Mesenchymal stem cell (in vitro differentiated cells and primary cell): ENCODE results near the gene ITGA2.

Source experiments
- DNase-seq: peaks from one replicate; pipeline ENCODE4 v3.0.0-alpha.2; 2013
- H2AFZ ChIP-seq: one replicate; pipeline ENCODE4 v1.6.1; 2013; ENCODE audit warnings: low read depth, mild to moderate bottlenecking, control low read depth, inconsistent platforms, low read length, moderate library complexity
- H2AK5ac ChIP-seq: 2 replicates; pipeline ENCODE4 v1.6.1; 2013; ENCODE audit warnings: low read length, moderate library complexity, mild to moderate bottlenecking, inconsistent platforms; ENCODE audit not compliant: severe bottlenecking
- H2BK120ac ChIP-seq: one replicate; pipeline ENCODE4 v1.6.1; 2013; ENCODE audit warnings: low read depth, mild to moderate bottlenecking, inconsistent platforms, low read length, moderate library complexity
- H2BK12ac ChIP-seq, 2 experiments: one replicate each; pipeline ENCODE4 v1.6.1; 2013; ENCODE audit warnings: inconsistent platforms in 2 of 2, low read length in 2 of 2, mild to moderate bottlenecking in 2 of 2, moderate library complexity in 2 of 2, control low read depth in 1 of 2
- H2BK15ac ChIP-seq: one replicate; pipeline ENCODE4 v1.6.1; 2013; ENCODE audit warnings: mild to moderate bottlenecking, low read depth, inconsistent platforms; ENCODE audit not compliant: poor library complexity, severe bottlenecking
- H2BK5ac ChIP-seq: 2 replicates; pipeline ENCODE4 v1.6.1; 2013; ENCODE audit warnings: low read depth, mild to moderate bottlenecking, low read length, control low read depth, inconsistent platforms; ENCODE audit not compliant: poor library complexity, severe bottlenecking
- H3K14ac ChIP-seq, 2 experiments: one replicate each; pipeline ENCODE4 v1.6.1; 2013; ENCODE audit warnings: inconsistent platforms in 2 of 2, low read length in 2 of 2, control low read depth in 1 of 2, mild to moderate bottlenecking in 1 of 2, moderate library complexity in 1 of 2
- H3K18ac ChIP-seq, 2 experiments: one replicate each; pipeline ENCODE4 v1.6.1; 2013; ENCODE audit warnings: inconsistent platforms in 2 of 2, low read length in 2 of 2, control low read depth in 1 of 2, low read depth in 1 of 2, mild to moderate bottlenecking in 1 of 2
- H3K23ac ChIP-seq, 2 experiments: one replicate each; pipeline ENCODE4 v1.6.1; 2013; ENCODE audit warnings: inconsistent platforms in 2 of 2, low read length in 2 of 2, mild to moderate bottlenecking in 2 of 2, moderate library complexity in 2 of 2, control low read depth in 1 of 2
- H3K27ac ChIP-seq: 2 replicates; pipeline ENCODE4 v1.5.1; 2013; ENCODE audit warnings: mild to moderate bottlenecking, moderate library complexity, low read length, control low read depth, inconsistent platforms; ENCODE audit not compliant: poor library complexity, severe bottlenecking
- H3K27me3 ChIP-seq, 2 experiments: 2 replicates each; pipeline versions ENCODE4 v1.6.1 to v1.7.0; 2013; ENCODE audit warnings: low read length in 2 of 2, mild to moderate bottlenecking in 2 of 2, moderate library complexity in 2 of 2, control low read depth in 1 of 2, inconsistent platforms in 1 of 2; ENCODE audit not compliant: control insufficient read depth in 1 of 2, insufficient read depth in 1 of 2
- H3K36me3 ChIP-seq, 2 experiments: 2 replicates each; pipeline versions ENCODE4 v1.6.1 to v1.7.0; 2013; ENCODE audit warnings: low read length in 2 of 2, control low read depth in 1 of 2, inconsistent platforms in 1 of 2, low read depth in 1 of 2, mild to moderate bottlenecking in 1 of 2; ENCODE audit not compliant: insufficient read depth in 2 of 2, control insufficient read depth in 1 of 2
- H3K4ac ChIP-seq, 2 experiments: one replicate each; pipeline ENCODE4 v1.6.1; 2013; ENCODE audit warnings: inconsistent platforms in 2 of 2, low read length in 2 of 2, mild to moderate bottlenecking in 2 of 2, moderate library complexity in 2 of 2, control low read depth in 1 of 2, low read depth in 1 of 2
- H3K4me1 ChIP-seq: 2 replicates; pipeline ENCODE4 v1.6.1; 2013; ENCODE audit warnings: low read depth, low read length, control low read depth; ENCODE audit not compliant: control insufficient read depth, insufficient read depth
- H3K4me2 ChIP-seq: 2 replicates; pipeline ENCODE4 v1.6.1; 2013; ENCODE audit warnings: low read length, mild to moderate bottlenecking, inconsistent platforms; ENCODE audit not compliant: poor library complexity, severe bottlenecking
- H3K4me3 ChIP-seq, 2 experiments: 2 replicates each; pipeline versions ENCODE4 v1.5.1 to v1.7.0; 2013; ENCODE audit warnings: low read length in 2 of 2, mild to moderate bottlenecking in 2 of 2, control low read depth in 1 of 2, low read depth in 1 of 2; ENCODE audit not compliant: insufficient read depth in 1 of 2
- H3K79me1 ChIP-seq: replicated peaks from 2 replicates; pipeline ENCODE4 v1.6.1; 2013; ENCODE audit warnings: mild to moderate bottlenecking, control low read depth, low read length, inconsistent platforms; ENCODE audit not compliant: poor library complexity, severe bottlenecking
- H3K9ac ChIP-seq: 2 replicates; pipeline ENCODE4 v1.7.0; 2013; ENCODE audit warnings: mild to moderate bottlenecking, low read length, moderate library complexity
- H3K9me3 ChIP-seq: 2 replicates; pipeline ENCODE4 v1.7.0; 2013; ENCODE audit warnings: mild to moderate bottlenecking, low read length; ENCODE audit not compliant: control insufficient read depth
- H4K8ac ChIP-seq: one replicate; pipeline ENCODE4 v1.6.1; 2013; ENCODE audit warnings: inconsistent platforms, mild to moderate bottlenecking, low read length, moderate library complexity
- H4K91ac ChIP-seq: one replicate; pipeline ENCODE4 v1.6.1; 2013; ENCODE audit warnings: mild to moderate bottlenecking, low read length, inconsistent platforms
- WGBS: methylation state at CpG from one replicate; pipeline ENCODE4 v1.1.7; 2013; ENCODE audit warnings: mixed read lengths; 5-methylcytosine and 5-hydroxymethylcytosine counted together

Gene ITGA2

DNA sequence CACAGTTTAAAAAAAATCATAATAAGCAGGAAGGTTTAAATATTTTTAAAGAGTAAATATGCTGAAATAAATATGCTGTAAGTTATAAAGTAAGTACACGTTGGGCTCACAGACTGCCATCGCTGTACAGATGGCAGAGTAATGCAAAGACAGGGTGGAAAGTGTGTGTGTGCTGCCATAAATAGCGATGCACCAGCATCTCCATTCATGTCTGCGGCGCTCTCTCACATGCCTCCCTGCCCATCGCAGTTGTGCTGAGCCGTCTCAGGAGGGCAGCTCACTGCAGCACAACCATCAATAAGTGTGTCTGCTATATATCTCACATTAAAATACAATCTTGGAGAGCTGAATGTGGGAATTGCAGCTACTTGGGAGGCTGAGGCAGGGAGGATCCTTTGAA, 106.1 kb downstream of the ITGA2 start:
- H3K4ac ChIP-seq = no peak overlapping the region
- H3K18ac ChIP-seq = no peak overlapping the region
- H2AFZ ChIP-seq = no peak overlapping the region
- H3K79me1 ChIP-seq = peaks cover 5% of the 10 kb centered on the region
- no peak overlapping the region for H3K9ac ChIP-seq
- peak overlapping the region in 1 of 2 experiments; percentile 9 for H3K14ac ChIP-seq
- H4K8ac ChIP-seq = peak overlapping the region; percentile 45
- H2BK12ac ChIP-seq = no peak overlapping the region
- no peak overlapping the region for H2BK5ac ChIP-seq
- no peak overlapping the region for H3K4me2 ChIP-seq
- no peak overlapping the region for H2AK5ac ChIP-seq
- no peaks in the 10 kb centered on the region for H3K9me3 ChIP-seq
- H4K91ac ChIP-seq = peak overlapping the region; percentile 70
- WGBS = 88% methylated on average over 3 of the region's 7 CpGs
- no peak for DNase-seq
- no peak overlapping the region for H2BK15ac ChIP-seq
- H3K27me3 ChIP-seq = no peaks in the 10 kb centered on the region
- peaks cover 7% of the 10 kb centered on the region for H3K4me1 ChIP-seq
- H3K36me3 ChIP-seq = peaks cover 7 to 64% of the 10 kb centered on the region in 2 experiments
- no peak overlapping the region for H3K4me3 ChIP-seq
- no peak overlapping the region for H3K23ac ChIP-seq
- no peak overlapping the region for H3K27ac ChIP-seq
- no peak overlapping the region for H2BK120ac ChIP-seq

DNA sequence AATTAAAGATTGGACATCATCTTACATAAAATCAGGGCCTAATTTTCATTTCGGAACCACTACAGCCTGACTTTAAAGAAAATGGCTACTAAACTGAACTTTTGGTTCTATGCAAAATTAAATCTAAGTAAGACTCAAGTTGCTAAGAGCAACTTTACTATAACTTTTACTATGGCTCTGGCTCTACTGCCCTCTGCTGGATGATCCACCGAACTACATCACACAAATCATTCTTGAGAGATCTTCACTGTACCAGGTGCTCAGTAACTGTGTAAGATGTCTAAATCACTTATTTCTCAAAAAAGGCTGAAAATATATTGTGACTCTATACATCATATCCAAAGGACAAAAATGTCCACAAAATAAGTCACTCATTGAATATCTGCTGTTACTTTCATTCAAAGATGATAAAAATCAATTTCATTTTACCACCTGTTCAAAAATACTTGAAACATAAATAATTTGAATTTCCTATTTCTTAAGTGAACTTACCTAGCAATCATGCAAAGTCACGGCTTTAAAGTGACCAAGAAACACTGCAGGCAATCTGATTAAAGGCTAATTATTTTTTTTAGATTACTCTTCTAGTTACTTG, 106.9 kb downstream of the ITGA2 start:
- Histone ChIP-seq H3K9ac (no peak overlapping the region), H2BK5ac (no peak overlapping the region), H3K18ac (no peak overlapping the region), H3K4ac (no peak overlapping the region), H3K4me2 (no peak overlapping the region), H3K4me1 (peaks cover 6% of the 10 kb centered on the region), H3K23ac (no peak overlapping the region), H2BK15ac (no peak overlapping the region), H3K4me3 (no peak overlapping the region), H4K91ac (no peak overlapping the region), H3K14ac (no peak overlapping the region), H2AK5ac (no peak overlapping the region), H3K79me1 (peaks cover 5% of the 10 kb centered on the region), H2BK12ac (no peak overlapping the region), H3K27me3 (no peaks in the 10 kb centered on the region), H3K27ac (no peak overlapping the region), H2BK120ac (no peak overlapping the region), H3K9me3 (no peaks in the 10 kb centered on the region), H4K8ac (no peak overlapping the region), H3K36me3 (peaks cover 7 to 70% of the 10 kb centered on the region in 2 experiments), H2AFZ (no peak overlapping the region)
- DNase-seq = peak; percentile 70
- 43% methylated on average over 1 of the region's 3 CpGs for WGBS

DNA sequence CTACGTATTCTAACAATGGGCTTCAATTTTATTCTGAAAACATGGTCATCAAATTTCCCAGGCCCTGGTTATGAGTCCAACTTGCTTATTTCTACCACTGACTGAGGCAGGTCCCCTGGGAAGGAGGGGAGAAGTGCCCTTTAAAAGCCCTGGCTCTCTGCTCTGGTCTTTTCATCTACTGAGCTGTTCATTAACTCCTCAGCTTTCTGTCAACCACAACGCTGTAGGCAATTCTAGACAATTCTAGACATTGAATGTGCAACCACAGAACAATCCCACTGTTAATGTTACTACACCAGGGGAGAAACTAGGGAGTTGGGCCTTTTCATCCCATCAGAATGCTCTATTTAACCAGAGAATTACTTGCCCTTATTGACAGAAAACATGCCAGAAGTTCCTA, 110.4 kb downstream of the ITGA2 start:
- H3K27me3 ChIP-seq = no peaks in the 10 kb centered on the region
- H3K4me3 ChIP-seq = no peak overlapping the region
- H3K4ac ChIP-seq = no peak overlapping the region
- DNase-seq = no peak
- peaks cover 11% of the 10 kb centered on the region for H3K79me1 ChIP-seq
- no peak overlapping the region for H3K9ac ChIP-seq
- no peak overlapping the region for H3K4me2 ChIP-seq
- no peak overlapping the region for H2BK5ac ChIP-seq
- peaks cover 7 to 81% of the 10 kb centered on the region in 2 experiments for H3K36me3 ChIP-seq
- no peak overlapping the region for H4K8ac ChIP-seq
- no peak overlapping the region for H3K14ac ChIP-seq
- H2BK12ac ChIP-seq = no peak overlapping the region
- no peak overlapping the region for H3K23ac ChIP-seq
- H4K91ac ChIP-seq = no peak overlapping the region
- no peak overlapping the region for H2BK15ac ChIP-seq
- 88% methylated on average over 2 of the region's 2 CpGs for WGBS
- peak overlapping the region; percentile 92 for H3K27ac ChIP-seq
- H2AK5ac ChIP-seq = no peak overlapping the region
- peaks cover 4% of the 10 kb centered on the region for H3K4me1 ChIP-seq
- H2AFZ ChIP-seq = no peak overlapping the region
- no peak overlapping the region for H3K18ac ChIP-seq
- H2BK120ac ChIP-seq = no peak overlapping the region
- H3K9me3 ChIP-seq = no peaks in the 10 kb centered on the region

DNA sequence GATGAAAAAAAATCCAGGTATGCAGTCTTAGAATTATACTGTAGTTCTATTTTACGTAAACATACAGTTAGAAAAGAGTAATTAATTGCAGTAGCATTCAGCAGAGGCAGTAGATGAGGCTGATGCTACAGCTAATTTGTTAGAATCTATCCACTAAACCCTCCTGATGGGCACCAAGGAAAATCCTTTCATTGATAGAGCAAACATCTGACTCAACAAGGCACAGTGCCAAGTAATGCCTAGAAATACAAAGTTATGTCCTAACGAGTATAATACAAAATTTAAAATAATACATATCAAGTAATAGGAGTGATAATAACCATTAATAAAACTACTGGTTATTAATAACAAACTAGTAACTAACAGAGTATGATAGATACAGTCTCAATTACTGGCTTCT, 111.5 kb downstream of the ITGA2 start:
- Histone ChIP-seq H2BK15ac (no peak overlapping the region), H3K4me2 (no peak overlapping the region), H3K36me3 (peaks cover 4 to 78% of the 10 kb centered on the region in 2 experiments)

More for the DNA sequence above, 111.5 kb downstream of the ITGA2 start:
- no peak overlapping the region for H2BK5ac ChIP-seq
- no peak overlapping the region for H2BK12ac ChIP-seq
- peaks cover 4% of the 10 kb centered on the region for H3K4me1 ChIP-seq
- no peak overlapping the region for H2BK120ac ChIP-seq
- no peak overlapping the region for H2AK5ac ChIP-seq
- H3K9me3 ChIP-seq = no peaks in the 10 kb centered on the region
- H3K27me3 ChIP-seq = no peaks in the 10 kb centered on the region
- H2AFZ ChIP-seq = no peak overlapping the region
- no peak overlapping the region for H3K14ac ChIP-seq
- no peak overlapping the region for H3K4me3 ChIP-seq
- H3K4ac ChIP-seq = no peak overlapping the region
- peaks cover 11% of the 10 kb centered on the region for H3K79me1 ChIP-seq
- H3K23ac ChIP-seq = no peak overlapping the region
- no CpG with 5 or more reads among the region's 2 CpGs for WGBS
- peak overlapping the region; percentile 88 for H3K27ac ChIP-seq
- H3K18ac ChIP-seq = no peak overlapping the region
- no peak overlapping the region for H4K8ac ChIP-seq
- H3K9ac ChIP-seq = no peak overlapping the region
- DNase-seq = no peak
- H4K91ac ChIP-seq = no peak overlapping the region
